Measurements from ENCODE around the gene CLN6. TPM values are rescaled to one million over a fixed set of nuclear protein-coding genes. Genes with fewer than 3 reads are reported as not detected.

Gene CLN6
- total RNA-seq (2022), result 69.5 and 76.7 TPM in 2 replicates
- percentile 40 among the genes with signal in this experiment for Bru-seq, nascent RNA
- percentile 53 among the genes with signal in this experiment for BruChase-seq, experiment 1, labeled RNA remaining after a 2-hour chase
- percentile 66 among the genes with signal in this experiment for BruChase-seq, experiment 2, labeled RNA remaining after a 6-hour chase
- long read RNA-seq, partial matches to known transcripts, result 0 of 13 reads
- long read RNA-seq, other reads (novel, unspliced or antisense), result 11 of 13 reads

DNA sequence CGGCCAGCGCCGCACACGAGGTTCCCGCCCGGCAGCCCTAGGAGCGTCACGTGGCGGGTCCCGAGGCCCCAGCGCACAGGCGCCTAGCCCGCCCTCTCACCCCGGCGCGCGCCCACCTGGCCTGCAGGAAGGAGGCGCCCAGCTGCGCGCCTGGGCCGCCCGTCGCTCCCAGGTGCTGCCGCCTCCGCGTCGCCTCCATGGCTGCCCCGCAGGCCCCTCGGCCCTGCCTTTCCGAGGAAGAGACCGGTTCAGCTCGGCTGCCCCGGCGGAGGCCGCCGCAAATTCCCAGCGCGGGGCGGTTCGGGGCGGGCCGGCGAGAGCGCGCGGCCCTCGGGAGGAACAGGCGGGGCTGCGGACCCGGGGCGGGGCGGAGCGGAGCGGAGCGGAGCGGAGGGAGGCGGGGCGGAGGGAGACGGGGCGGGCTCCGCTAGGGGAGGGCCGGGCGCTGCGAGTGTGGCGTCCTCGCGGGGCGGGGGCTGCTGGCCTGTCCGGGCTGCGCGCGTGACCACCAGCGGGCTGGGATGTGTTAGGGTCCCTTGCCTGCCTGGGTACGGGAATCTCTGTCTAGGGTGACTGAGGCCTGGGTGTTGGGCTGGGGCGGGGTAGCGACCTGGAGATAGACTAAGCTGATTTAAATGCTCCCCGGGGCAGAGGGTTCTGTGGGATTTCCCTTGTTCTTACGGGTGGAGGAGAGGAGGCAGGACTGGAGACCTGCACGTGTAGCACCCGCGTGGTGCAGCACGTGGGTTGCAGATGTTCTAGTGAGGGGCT, at the start of gene CLN6:
Gene CLN6, minus strand, starts transcription at position 343 of the 771 bp plus-strand sequence. Its CDS starts 144 bp downstream, at position 199.
- peaks cover 4% of the 10 kb centered on the region for H3K36me3 Mint-ChIP-seq (ENCODE audit: insufficient read depth, unreplicated experiment)
- Histone ChIP-seq H3K36me3 (ENCODE audit: control insufficient read depth, insufficient read depth, low read length) (no peaks in the 10 kb centered on the region), H3K4me3 (ENCODE audit: low read depth, low read length) (peak within 1 kb of the TSS; percentile 85), H3K4me1 (peaks cover 36% of the 10 kb centered on the region), H3K27me3 (replicated peaks; ENCODE audit: control insufficient read depth, insufficient read depth, low read length) (no peaks in the 10 kb centered on the region), H3K9me3 (no peaks in the 10 kb centered on the region)
- H3K27me3 Mint-ChIP-seq (ENCODE audit: insufficient read depth, unreplicated experiment), result no peaks in the 10 kb centered on the region
- intact Hi-C loops (cut with micrococcal nuclease; ENCODE audit: unreplicated experiment), result no loop called here
- H3K27ac Mint-ChIP-seq (ENCODE audit: unreplicated experiment), result peak within 1 kb of the TSS; percentile 82
- ChIA-PET CTCF (interaction anchor here (0.8 kb wide), 1 partner anchor 35 kb away, joined by 3 read pairs; no protein-coding TSS in a partner anchor), POLR2A (interaction anchor here (0.6 kb wide), 2 partner anchors 50 to 313 kb away, joined by 3 to 14 read pairs; no protein-coding TSS in a partner anchor)
- TF ChIP-seq, protein P1, sequence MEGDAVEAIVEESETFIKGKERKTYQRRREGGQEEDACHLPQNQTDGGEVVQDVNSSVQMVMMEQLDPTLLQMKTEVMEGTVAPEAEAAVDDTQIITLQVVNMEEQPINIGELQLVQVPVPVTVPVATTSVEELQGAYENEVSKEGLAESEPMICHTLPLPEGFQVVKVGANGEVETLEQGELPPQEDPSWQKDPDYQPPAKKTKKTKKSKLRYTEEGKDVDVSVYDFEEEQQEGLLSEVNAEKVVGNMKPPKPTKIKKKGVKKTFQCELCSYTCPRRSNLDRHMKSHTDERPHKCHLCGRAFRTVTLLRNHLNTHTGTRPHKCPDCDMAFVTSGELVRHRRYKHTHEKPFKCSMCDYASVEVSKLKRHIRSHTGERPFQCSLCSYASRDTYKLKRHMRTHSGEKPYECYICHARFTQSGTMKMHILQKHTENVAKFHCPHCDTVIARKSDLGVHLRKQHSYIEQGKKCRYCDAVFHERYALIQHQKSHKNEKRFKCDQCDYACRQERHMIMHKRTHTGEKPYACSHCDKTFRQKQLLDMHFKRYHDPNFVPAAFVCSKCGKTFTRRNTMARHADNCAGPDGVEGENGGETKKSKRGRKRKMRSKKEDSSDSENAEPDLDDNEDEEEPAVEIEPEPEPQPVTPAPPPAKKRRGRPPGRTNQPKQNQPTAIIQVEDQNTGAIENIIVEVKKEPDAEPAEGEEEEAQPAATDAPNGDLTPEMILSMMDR (IDR thresholded peaks at IDR 0.05; ENCODE audit: insufficient read depth in 1 of 2, low read depth in 1 of 2, low read length in 1 of 2, severe bottlenecking in 1 of 2, unreplicated experiment in 1 of 2), result no peak
- no TSS peak for BruUV-seq (replicated peaks)
- H3K4me3 Mint-ChIP-seq (ENCODE audit: unreplicated experiment), result peak within 1 kb of the TSS; percentile 88
- DNase-seq, result peak; percentile 77 to 86
- H3K9me3 Mint-ChIP-seq (ENCODE audit: unreplicated experiment), result no peaks in the 10 kb centered on the region
- H3K4me1 Mint-ChIP-seq (ENCODE audit: low read depth, unreplicated experiment), result peaks cover 41% of the 10 kb centered on the region

DNA sequence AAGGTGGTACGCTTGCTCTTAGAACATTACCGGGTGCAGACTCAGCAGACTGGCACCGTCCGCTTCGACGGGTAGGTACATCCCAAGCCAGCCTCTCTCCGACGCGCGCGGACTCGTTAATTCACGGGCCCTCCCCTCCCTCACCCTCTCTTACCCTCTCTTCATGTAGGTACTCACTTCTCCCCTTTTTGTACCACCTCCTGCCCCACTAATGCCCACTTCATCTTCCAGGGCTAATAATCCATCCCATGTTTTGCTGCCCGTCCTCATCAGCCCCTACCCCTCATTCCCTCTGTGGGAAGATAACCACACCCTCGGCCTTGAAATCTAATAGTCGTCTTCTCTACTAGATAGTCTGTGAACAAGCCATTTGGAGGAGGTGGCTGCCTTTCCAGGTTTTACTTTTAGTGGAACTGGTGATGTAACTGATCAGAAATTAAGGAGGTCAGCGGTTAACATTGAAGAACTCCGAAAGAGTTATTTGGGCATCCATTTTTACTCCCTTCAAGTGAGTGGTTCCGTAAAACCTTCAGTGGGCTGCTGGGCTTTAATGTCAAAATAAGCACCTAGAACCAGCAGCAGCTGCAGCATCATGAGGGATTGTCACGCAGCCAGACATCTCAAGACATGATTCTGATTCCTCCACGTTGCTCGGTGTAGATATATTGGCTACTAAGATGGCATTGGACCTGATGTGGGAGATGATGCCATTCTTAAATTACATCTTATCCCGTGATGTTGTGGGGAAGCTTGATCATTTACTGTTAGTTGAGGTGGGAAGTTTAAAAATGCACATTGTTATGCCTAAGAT, 49.3 kb upstream of the CLN6 start:
- Mint-ChIP-seq H3K27ac (ENCODE audit: unreplicated experiment) (peak overlapping the region; percentile 93), H3K4me1 (ENCODE audit: low read depth, unreplicated experiment) (peaks cover 40% of the 10 kb centered on the region), H3K4me3 (ENCODE audit: unreplicated experiment) (peak overlapping the region; percentile 95), H3K27me3 (ENCODE audit: insufficient read depth, unreplicated experiment) (no peaks in the 10 kb centered on the region), H3K9me3 (ENCODE audit: unreplicated experiment) (no peaks in the 10 kb centered on the region), H3K36me3 (ENCODE audit: insufficient read depth, unreplicated experiment) (no peaks in the 10 kb centered on the region)
- DNase-seq, result no peak
- H3K9me3 ChIP-seq, result no peaks in the 10 kb centered on the region
- intact Hi-C loops (cut with micrococcal nuclease; ENCODE audit: unreplicated experiment), result no loop called here
- H3K27me3 ChIP-seq (replicated peaks; ENCODE audit: control insufficient read depth, insufficient read depth, low read length), result no peaks in the 10 kb centered on the region
- peaks cover 35% of the 10 kb centered on the region for H3K4me1 ChIP-seq
- POLR2A ChIA-PET, result no interaction called here
- TF ChIP-seq, protein P1 (IDR thresholded peaks at IDR 0.05; ENCODE audit: insufficient read depth in 1 of 2, low read depth in 1 of 2, low read length in 1 of 2, severe bottlenecking in 1 of 2, unreplicated experiment in 1 of 2), result no peak
- TSS peak; percentile 38 for BruUV-seq (replicated peaks)
- H3K36me3 ChIP-seq (ENCODE audit: control insufficient read depth, insufficient read depth, low read length), result no peaks in the 10 kb centered on the region; the same call in 1 of the 2 replicates
- H3K4me3 ChIP-seq (ENCODE audit: low read depth, low read length), result peak overlapping the region; percentile 61
- CTCF ChIA-PET, result interaction anchor here (2.0 kb wide), 1 partner anchor 28 kb away, joined by 11 read pairs; no protein-coding TSS in a partner anchor

DNA sequence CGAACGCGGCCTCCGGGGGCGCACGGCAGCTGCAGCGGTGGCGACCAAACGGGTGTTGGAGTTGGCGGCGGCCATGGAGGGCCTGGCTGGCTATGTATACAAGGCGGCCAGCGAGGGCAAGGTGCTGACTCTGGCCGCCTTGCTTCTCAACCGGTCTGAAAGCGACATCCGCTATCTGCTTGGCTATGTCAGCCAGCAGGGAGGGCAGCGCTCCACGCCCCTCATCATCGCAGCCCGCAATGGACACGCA, 48.7 kb upstream of the CLN6 start:
- Histone ChIP-seq H3K4me1 (peaks cover 40% of the 10 kb centered on the region), H3K27me3 (replicated peaks; ENCODE audit: control insufficient read depth, insufficient read depth, low read length) (no peaks in the 10 kb centered on the region), H3K9me3 (no peaks in the 10 kb centered on the region), H3K36me3 (ENCODE audit: control insufficient read depth, insufficient read depth, low read length) (no peaks in the 10 kb centered on the region; the same call in 1 of the 2 replicates), H3K4me3 (ENCODE audit: low read depth, low read length) (peak overlapping the region; percentile 61)
- intact Hi-C loops (cut with micrococcal nuclease; ENCODE audit: unreplicated experiment), result no loop called here
- DNase-seq, result peak in 1 of 2 experiments; percentile 74
- TF ChIP-seq, protein P1 (IDR thresholded peaks at IDR 0.05; ENCODE audit: insufficient read depth in 1 of 2, low read depth in 1 of 2, low read length in 1 of 2, severe bottlenecking in 1 of 2, unreplicated experiment in 1 of 2), result peak; percentile 30 to 53
- no TSS peak for BruUV-seq (replicated peaks)
- Mint-ChIP-seq H3K27ac (ENCODE audit: unreplicated experiment) (peak overlapping the region; percentile 93), H3K4me1 (ENCODE audit: low read depth, unreplicated experiment) (peaks cover 45% of the 10 kb centered on the region), H3K9me3 (ENCODE audit: unreplicated experiment) (no peaks in the 10 kb centered on the region), H3K27me3 (ENCODE audit: insufficient read depth, unreplicated experiment) (no peaks in the 10 kb centered on the region), H3K4me3 (ENCODE audit: unreplicated experiment) (peak overlapping the region; percentile 95), H3K36me3 (ENCODE audit: insufficient read depth, unreplicated experiment) (no peaks in the 10 kb centered on the region)
- ChIA-PET CTCF (interaction anchor here (1.8 to 2.0 kb wide), 2 partner anchors 25 to 28 kb away, joined by 11 to 21 read pairs; no protein-coding TSS in a partner anchor), POLR2A (no interaction called here)
